T-cell (primary cell): ENCODE results near the gene SUPT20HL1. TPM values are rescaled to one million over a fixed set of nuclear protein-coding genes. Genes with fewer than 3 reads are reported as not detected.

ENCODE experiments used
- ATAC-seq, 4 experiments: fragments of 200-7000 bp in 3 of 4; fragments of 150-1000 bp in 1 of 4; cut with Tn5 transposase; replicated peaks in 1 of 4; 1 replicate in 3 of 4; 2 replicates in 1 of 4; pipeline ENCODE4 v1.10.0; 2021; ENCODE audit warnings: moderate library complexity in 3 of 4, mild to moderate bottlenecking in 2 of 4, moderate number of reproducible peaks in 1 of 4
- CTCF ChIA-PET, 2 donors: fragments of 300-600 bp; sonication (Branson Sonifier 250); formaldehyde crosslinking; loops; one replicate each; lab custom pipeline; 2022; ENCODE audit warnings: antibody characterized with exemption in 2 of 2; lab: Charles Lee
- POLR2A ChIA-PET, 2 donors: fragments of 300-600 bp; sonication (Branson Sonifier 250); formaldehyde crosslinking; loops; one replicate each; lab custom pipeline; 2022; ENCODE audit warnings: antibody characterized with exemption in 2 of 2; lab: Charles Lee
- DNase-seq, 35 experiments: peaks; one replicate each; pipeline versions ENCODE4 v3.0.0 to v3.0.0-alpha.2; 2013 to 2023
- H3K27ac ChIP-seq: one replicate; pipeline ENCODE4 v1.5.1; 2013; ENCODE audit warnings: low read length
- H3K27me3 ChIP-seq, 2 experiments: replicated peaks in 1 of 2; 1 replicate in 1 of 2; 2 replicates in 1 of 2; pipeline versions ENCODE4 v1.6.1 to v1.7.0; 2013; ENCODE audit warnings: low read length in 1 of 2, mixed read lengths in 1 of 2; ENCODE audit not compliant: control insufficient read depth in 2 of 2, insufficient read depth in 2 of 2; ENCODE audit errors: extremely low read depth in 1 of 2
- H3K36me3 ChIP-seq, 2 donors: 1 replicate in 1 of 2; 2 replicates in 1 of 2; pipeline versions ENCODE4 v1.6.1 to v1.7.0; 2013; ENCODE audit warnings: low read length in 1 of 2; ENCODE audit not compliant: control insufficient read depth in 2 of 2, insufficient read depth in 1 of 2; ENCODE audit errors: extremely low read depth in 1 of 2
- H3K4me1 ChIP-seq, 2 experiments: 1 replicate in 1 of 2; 2 replicates in 1 of 2; pipeline versions ENCODE4 v1.6.1 to v1.7.0; 2013; ENCODE audit warnings: low read length in 2 of 2, mixed read lengths in 1 of 2; ENCODE audit not compliant: insufficient read depth in 2 of 2, control insufficient read depth in 1 of 2; ENCODE audit errors: extremely low read depth in 1 of 2
- H3K4me3 ChIP-seq, 2 donors: 1 replicate in 1 of 2; 2 replicates in 1 of 2; pipeline versions ENCODE4 v1.5.1 to v1.7.0; 2013; ENCODE audit warnings: mild to moderate bottlenecking in 2 of 2, low read length in 1 of 2, moderate library complexity in 1 of 2; ENCODE audit not compliant: control insufficient read depth in 1 of 2; ENCODE audit errors: extremely low read depth in 1 of 2
- H3K9me3 ChIP-seq: 2 replicates; pipeline ENCODE4 v1.7.0; 2013
- H3K27ac Mint-ChIP-seq, 2 donors: one replicate each; pipeline ENCODE4 v1.8.0; 2020 to 2021; ENCODE audit warnings: mild to moderate bottlenecking in 2 of 2, mixed read lengths in 2 of 2
- H3K27me3 Mint-ChIP-seq, 2 donors: one replicate each; pipeline ENCODE4 v1.8.0; 2021 to 2022; ENCODE audit warnings: mixed read lengths in 2 of 2
- H3K36me3 Mint-ChIP-seq: one replicate; pipeline ENCODE4 v1.8.0; 2021; ENCODE audit warnings: mixed read lengths
- H3K4me1 Mint-ChIP-seq, 3 donors: one replicate each; pipeline ENCODE4 v1.8.0; 2020 to 2022; ENCODE audit warnings: mixed read lengths in 3 of 3, mild to moderate bottlenecking in 1 of 3
- H3K4me3 Mint-ChIP-seq, 3 donors: one replicate each; pipeline ENCODE4 v1.8.0; 2020 to 2022; ENCODE audit warnings: mild to moderate bottlenecking in 3 of 3, mixed read lengths in 3 of 3, moderate library complexity in 3 of 3
- H3K9me3 Mint-ChIP-seq, 3 donors: one replicate each; pipeline ENCODE4 v1.8.0; 2020 to 2022; ENCODE audit warnings: mixed read lengths in 3 of 3
- WGBS: methylation state at CpG from one replicate; pipeline ENCODE4 v1.1.5; 2013; ENCODE audit warnings: missing lambda C conversion rate; ENCODE audit not compliant: insufficient coverage; 5-methylcytosine and 5-hydroxymethylcytosine counted together
- total RNA-seq, 35 experiments: library from RNA in 6 of 35; stranded (reverse) in 6 of 35; fragments of 120-200 nt in 1 of 35; gene quantifications; one replicate each; pipeline versions ENCODE4 v1.2.1 to v1.2.4 and lab custom pipeline; 2013 to 2026

SUPT20HL1 gene
- total RNA-seq, 5 donors from 2014 or later (not counting 1 experiment from before 2014, with no cell fraction given), result not detected

- no CpG with 5 or more reads among the region's 1 CpG for WGBS
- POLR2A ChIA-PET, result interaction anchor here in 1 of 2 donors (0.6 kb wide), 1 partner anchor 570 kb away, joined by 5 read pairs; no protein-coding TSS in a partner anchor
- no peak for ATAC-seq
These were observed 24.6 kb upstream of the SUPT20HL1 start for GRCh38 chrX:24335871-24336270.

DNA sequence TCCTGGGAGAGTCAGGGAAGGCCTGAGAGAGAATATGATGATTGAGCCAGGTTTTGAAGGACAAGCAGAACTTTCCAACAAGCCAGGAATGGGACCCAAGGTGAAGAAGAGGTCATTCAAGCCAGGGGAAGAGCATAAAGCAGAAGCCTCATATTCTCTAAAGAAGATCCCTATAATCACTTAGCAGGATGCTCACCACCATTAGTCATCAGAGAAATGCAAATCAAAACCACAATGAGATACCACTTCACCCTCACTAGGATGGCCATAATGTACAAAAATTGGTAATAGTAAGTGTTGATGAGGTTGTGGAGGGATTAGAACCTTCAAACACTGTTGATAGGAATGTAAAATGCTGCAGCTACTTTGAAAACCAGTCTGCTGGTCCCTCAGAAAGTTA is 20.5 kb upstream of the SUPT20HL1 start:
- Histone ChIP-seq H3K9me3 (no peaks in the 10 kb centered on the region), H3K4me3 (no peak overlapping the region), H3K27ac (no peak overlapping the region), H3K4me1 (peaks cover 0 to 7% of the 10 kb centered on the region in 2 experiments), H3K27me3 (no peaks in the 10 kb centered on the region), H3K36me3 (no peaks in the 10 kb centered on the region)
- ATAC-seq (no peak), DNase-seq (no peak)
- Mint-ChIP-seq H3K9me3 (no peaks in the 10 kb centered on the region), H3K4me3 (no peak overlapping the region), H3K4me1 (peaks cover 0 to 6% (median 0%) of the 10 kb centered on the region in 3 donors), H3K36me3 (no peaks in the 10 kb centered on the region), H3K27me3 (peaks cover 2 to 20% of the 10 kb centered on the region in 2 donors), H3K27ac (no peak overlapping the region)
- ChIA-PET CTCF (no interaction called here), POLR2A (interaction anchor here in 1 of 2 donors (0.6 kb wide), 1 partner anchor 15 kb away, joined by 5 read pairs; no protein-coding TSS in a partner anchor)

More at GRCh38 chrX:24335871-24336270, 24.6 kb upstream of the SUPT20HL1 start:
- H3K27me3 ChIP-seq, result no peaks in the 10 kb centered on the region
- H3K4me3 ChIP-seq, result no peak overlapping the region
- H3K9me3 ChIP-seq, result no peaks in the 10 kb centered on the region
- Mint-ChIP-seq H3K27me3 (peaks cover 7 to 33% of the 10 kb centered on the region in 2 donors), H3K27ac (no peak overlapping the region), H3K36me3 (no peaks in the 10 kb centered on the region), H3K4me1 (no peaks in the 10 kb centered on the region), H3K4me3 (no peak overlapping the region), H3K9me3 (peaks cover 0 to 5% (median 0%) of the 10 kb centered on the region in 3 donors)
- no peaks in the 10 kb centered on the region for H3K36me3 ChIP-seq
- H3K4me1 ChIP-seq, result no peaks in the 10 kb centered on the region
- no peak for DNase-seq
- no peak overlapping the region for H3K27ac ChIP-seq
- CTCF ChIA-PET, result interaction anchor here in 1 of 2 donors (0.6 kb wide), 1 partner anchor 353 kb away, joined by 3 read pairs; no protein-coding TSS in a partner anchor

GRCh38 chrX:24340501-24340900 is 19.9 kb upstream of the SUPT20HL1 start:
- Mint-ChIP-seq H3K4me3 (no peak overlapping the region), H3K27ac (no peak overlapping the region), H3K36me3 (no peaks in the 10 kb centered on the region), H3K9me3 (no peaks in the 10 kb centered on the region), H3K27me3 (peaks cover 2 to 20% of the 10 kb centered on the region in 2 donors), H3K4me1 (peaks cover 0 to 6% (median 0%) of the 10 kb centered on the region in 3 donors)
- H3K27me3 ChIP-seq, result no peaks in the 10 kb centered on the region
- H3K4me3 ChIP-seq, result no peak overlapping the region
- no peaks in the 10 kb centered on the region for H3K36me3 ChIP-seq
- no peak for ATAC-seq
- WGBS, result no CpG with 5 or more reads among the region's 2 CpGs
- ChIA-PET CTCF (no interaction called here), POLR2A (no interaction called here)
- H3K9me3 ChIP-seq, result no peaks in the 10 kb centered on the region
- peaks cover 0 to 7% of the 10 kb centered on the region in 2 experiments for H3K4me1 ChIP-seq
- no peak for DNase-seq
- no peak overlapping the region for H3K27ac ChIP-seq

DNA sequence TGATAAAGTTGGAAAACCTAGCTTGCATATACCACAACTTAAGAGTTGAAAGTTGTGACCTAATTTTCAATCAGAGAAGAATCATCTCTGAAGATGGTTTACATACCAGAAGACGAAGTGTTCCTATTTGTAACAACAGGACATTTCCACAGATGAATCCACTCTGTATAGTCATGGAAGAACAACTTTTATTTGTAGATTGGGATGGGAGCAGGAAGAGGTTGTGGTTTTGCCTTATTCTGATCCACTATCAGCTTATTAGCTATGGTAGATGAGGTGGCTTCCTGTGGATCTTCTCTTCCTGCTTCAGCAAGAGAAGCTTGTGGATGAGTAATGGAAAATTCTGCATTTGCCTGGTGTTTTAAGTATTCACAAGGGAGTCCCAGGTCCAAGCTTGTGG is 18.6 kb upstream of the SUPT20HL1 start:
- CTCF ChIA-PET, result interaction anchor here in 1 of 2 donors (0.6 kb wide), 1 partner anchor 99 kb away, joined by 4 read pairs; no protein-coding TSS in a partner anchor
- ATAC-seq (no peak), DNase-seq (no peak)
- Histone ChIP-seq H3K27ac (no peak overlapping the region), H3K36me3 (no peaks in the 10 kb centered on the region), H3K27me3 (no peaks in the 10 kb centered on the region), H3K9me3 (no peaks in the 10 kb centered on the region), H3K4me1 (peaks cover 0 to 7% of the 10 kb centered on the region in 2 experiments), H3K4me3 (no peak overlapping the region)
- Mint-ChIP-seq H3K4me1 (peaks cover 0 to 6% (median 0%) of the 10 kb centered on the region in 3 donors), H3K27me3 (peaks cover 0 to 16% of the 10 kb centered on the region in 2 donors), H3K27ac (no peak overlapping the region), H3K36me3 (no peaks in the 10 kb centered on the region), H3K9me3 (no peaks in the 10 kb centered on the region), H3K4me3 (no peak overlapping the region)
- no CpG with 5 or more reads among the region's 1 CpG for WGBS
- POLR2A ChIA-PET, result interaction anchor here in 1 of 2 donors (0.7 kb wide), 1 partner anchor 245 kb away, joined by 3 read pairs; no protein-coding TSS in a partner anchor

GRCh38 chrX:24343719-24344118 is 16.7 kb upstream of the SUPT20HL1 start:
- 17% methylated on average over 2 of the region's 9 CpGs for WGBS
- CTCF ChIA-PET, result no interaction called here

GRCh38 chrX:24347881-24348280 is 12.6 kb upstream of the SUPT20HL1 start:
- CTCF ChIA-PET, result interaction anchor here in 1 of 2 donors (1.2 kb wide), 1 partner anchor 146 kb away, joined by 3 read pairs; no protein-coding TSS in a partner anchor
- no peaks in the 10 kb centered on the region for H3K36me3 Mint-ChIP-seq
- no peaks in the 10 kb centered on the region for H3K9me3 ChIP-seq
- H3K27me3 ChIP-seq, result no peaks in the 10 kb centered on the region
- ATAC-seq, result no peak
- no CpG with 5 or more reads among the region's 1 CpG for WGBS
- peaks cover 0 to 6% (median 0%) of the 10 kb centered on the region in 3 donors for H3K4me1 Mint-ChIP-seq
- no peaks in the 10 kb centered on the region for H3K36me3 ChIP-seq
- H3K4me3 Mint-ChIP-seq, result no peak overlapping the region
- DNase-seq, result no peak
- H3K4me3 ChIP-seq, result no peak overlapping the region
- peaks cover 0 to 7% of the 10 kb centered on the region in 2 experiments for H3K4me1 ChIP-seq
- POLR2A ChIA-PET, result interaction anchor here in 1 of 2 donors (0.6 kb wide), 1 partner anchor 848 kb away, joined by 6 read pairs; no protein-coding TSS in a partner anchor
- no peak overlapping the region for H3K27ac ChIP-seq
- no peaks in the 10 kb centered on the region for H3K9me3 Mint-ChIP-seq
- H3K27ac Mint-ChIP-seq, result no peak overlapping the region
- H3K27me3 Mint-ChIP-seq, result no peaks in the 10 kb centered on the region

More at GRCh38 chrX:24343719-24344118, 16.7 kb upstream of the SUPT20HL1 start:
- H3K4me1 ChIP-seq, result peaks cover 0 to 7% of the 10 kb centered on the region in 2 experiments
- POLR2A ChIA-PET, result no interaction called here
- no peaks in the 10 kb centered on the region for H3K9me3 ChIP-seq
- Mint-ChIP-seq H3K27me3 (peaks cover 0 to 16% of the 10 kb centered on the region in 2 donors), H3K4me1 (peaks cover 0 to 6% (median 0%) of the 10 kb centered on the region in 3 donors), H3K9me3 (no peaks in the 10 kb centered on the region), H3K36me3 (no peaks in the 10 kb centered on the region), H3K4me3 (peak overlapping the region in 1 of 3 donors; percentile 55), H3K27ac (no peak overlapping the region)
- DNase-seq (peak in 1 of 35 experiments; percentile 1), ATAC-seq (no peak)
- H3K27ac ChIP-seq, result no peak overlapping the region
- H3K36me3 ChIP-seq, result no peaks in the 10 kb centered on the region
- H3K27me3 ChIP-seq, result no peaks in the 10 kb centered on the region
- H3K4me3 ChIP-seq, result no peak overlapping the region
